GM13977 (cell line): ENCODE data around the gene SDCCAG8.
A peak's percentile ranks its signal among the peaks of the same experiment; 100 is the strongest.

Source experiments
- DNase-seq: peaks from one replicate; pipeline ENCODE4 v3.0.0; 2012; ENCODE audit warnings: low spot score
- in situ Hi-C: fragments of 300-500 bp; cut with MboI; formaldehyde crosslinking; loops from one replicate; pipeline ENCODE4 v1.12.0; 2022; ENCODE audit warnings: low sequenced_read_pairs, low pct_unique_long_range_greater_than_20kb, mixed read lengths, inconsistent platforms; ENCODE audit not compliant: unreplicated experiment
- TF ChIP-seq, protein P1 (sequence below): IDR thresholded peaks from 2 replicates; pipeline ENCODE4 v1.5.1; 2012; ENCODE audit warnings: mild to moderate bottlenecking, control low read depth; ENCODE audit not compliant: insufficient read depth; ENCODE audit errors: extremely low read depth, missing control alignments

The SDCCAG8 gene

DNA sequence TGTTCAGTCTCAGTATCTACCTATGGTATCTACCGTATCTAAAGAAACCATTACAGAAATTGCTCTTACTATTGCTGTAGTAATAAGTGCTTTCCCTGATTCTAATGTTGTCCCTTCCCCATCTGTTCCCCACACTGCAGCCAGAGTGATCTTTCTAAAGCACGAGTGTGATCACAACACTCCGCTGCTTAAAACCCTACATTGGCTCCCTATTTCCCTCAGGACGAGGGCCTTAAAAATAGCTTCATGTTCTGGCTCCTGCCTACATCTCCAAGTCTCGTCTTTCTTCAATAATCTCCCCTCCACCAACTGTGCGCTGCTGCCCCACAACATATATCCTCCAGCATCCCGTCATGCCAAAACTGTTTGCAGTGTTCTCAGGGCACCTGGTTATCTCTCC, 150.6 kb downstream of the SDCCAG8 start:
- DNase-seq, result no peak
- TF ChIP-seq, protein P1, sequence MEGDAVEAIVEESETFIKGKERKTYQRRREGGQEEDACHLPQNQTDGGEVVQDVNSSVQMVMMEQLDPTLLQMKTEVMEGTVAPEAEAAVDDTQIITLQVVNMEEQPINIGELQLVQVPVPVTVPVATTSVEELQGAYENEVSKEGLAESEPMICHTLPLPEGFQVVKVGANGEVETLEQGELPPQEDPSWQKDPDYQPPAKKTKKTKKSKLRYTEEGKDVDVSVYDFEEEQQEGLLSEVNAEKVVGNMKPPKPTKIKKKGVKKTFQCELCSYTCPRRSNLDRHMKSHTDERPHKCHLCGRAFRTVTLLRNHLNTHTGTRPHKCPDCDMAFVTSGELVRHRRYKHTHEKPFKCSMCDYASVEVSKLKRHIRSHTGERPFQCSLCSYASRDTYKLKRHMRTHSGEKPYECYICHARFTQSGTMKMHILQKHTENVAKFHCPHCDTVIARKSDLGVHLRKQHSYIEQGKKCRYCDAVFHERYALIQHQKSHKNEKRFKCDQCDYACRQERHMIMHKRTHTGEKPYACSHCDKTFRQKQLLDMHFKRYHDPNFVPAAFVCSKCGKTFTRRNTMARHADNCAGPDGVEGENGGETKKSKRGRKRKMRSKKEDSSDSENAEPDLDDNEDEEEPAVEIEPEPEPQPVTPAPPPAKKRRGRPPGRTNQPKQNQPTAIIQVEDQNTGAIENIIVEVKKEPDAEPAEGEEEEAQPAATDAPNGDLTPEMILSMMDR, result no peak
- in situ Hi-C loops, result no loop called here

- in situ Hi-C loops, result no loop called here
- TF ChIP-seq, protein P1, result no peak
- no peak for DNase-seq
Measured at GRCh38 chr1:243407284-243408018, 151.6 kb downstream of the SDCCAG8 start.

DNA sequence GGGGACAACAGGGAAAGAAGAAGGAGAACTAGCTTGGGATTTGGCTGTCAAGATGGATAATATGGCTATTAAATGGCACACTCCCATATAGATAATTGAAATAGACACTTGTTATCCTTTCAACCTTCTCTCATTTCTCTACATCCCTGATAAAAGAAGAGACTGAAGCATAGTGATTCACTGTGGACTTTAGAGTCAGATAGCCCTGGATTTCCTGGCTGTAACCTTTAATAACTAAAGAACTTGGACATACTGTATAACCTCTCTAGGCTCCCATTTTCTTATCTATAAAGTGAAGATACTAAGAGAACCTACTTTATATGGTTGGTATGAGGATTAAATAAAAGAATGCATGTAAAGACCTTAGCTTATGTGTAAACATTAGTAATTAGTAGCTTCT, 152.6 kb downstream of the SDCCAG8 start:
- DNase-seq, result no peak
- in situ Hi-C loops, result no loop called here

DNA sequence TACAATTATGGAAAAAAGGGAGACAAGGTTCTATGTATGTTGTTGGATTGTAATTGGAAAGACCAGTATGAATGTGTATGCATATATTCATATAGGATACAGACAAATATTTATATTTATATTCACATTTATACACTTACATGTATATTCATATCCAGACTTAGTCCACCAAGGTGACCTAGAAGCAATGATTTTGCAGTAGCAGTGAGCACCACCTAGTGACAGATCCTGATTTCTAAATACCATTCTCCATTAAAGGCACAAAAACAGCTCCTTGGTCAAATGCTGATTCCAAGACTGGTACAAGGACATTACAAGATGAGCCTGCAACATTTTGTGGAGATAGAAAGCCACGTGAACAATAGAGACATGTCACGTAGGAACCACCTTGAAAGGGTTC, 153.4 kb downstream of the SDCCAG8 start:
- TF ChIP-seq, protein P1, result peak; percentile 42
- no peak for DNase-seq
- in situ Hi-C loops, result no loop called here

More for the DNA sequence above, 152.6 kb downstream of the SDCCAG8 start:
- TF ChIP-seq, protein P1, result no peak

- DNase-seq, result no peak
- TF ChIP-seq, protein P1, result no peak
- in situ Hi-C loops, result no loop called here
Measured at GRCh38 chr1:243411472-243411871, 155.6 kb downstream of the SDCCAG8 start.

GRCh38 chr1:243413431-243414151, 157.8 kb downstream of the SDCCAG8 start:
- TF ChIP-seq, protein P1, result no peak
- in situ Hi-C loops, result no loop called here
- DNase-seq, result no peak
